WERI-Rb-1 (cell line): ENCODE measurements around the gene OBP2A.

ENCODE experiments used
- DNase-seq: peaks from one replicate; pipeline ENCODE4 v3.0.0-alpha.2; 2020
- H3K27ac ChIP-seq: fragments of 250-450 bp; sonication (Bioruptor Pico); 2 replicates; pipeline ENCODE4 v1.5.1; 2020; ENCODE audit warnings: mild to moderate bottlenecking, moderate library complexity
- H3K27me3 ChIP-seq: fragments of 250-450 bp; sonication (Bioruptor Pico); 2 replicates; pipeline ENCODE4 v1.5.1; 2021; ENCODE audit warnings: mild to moderate bottlenecking, low read depth, moderate library complexity; ENCODE audit not compliant: insufficient read depth, severe bottlenecking
- H3K36me3 ChIP-seq: fragments of 250-450 bp; sonication (Bioruptor Pico); 2 replicates; pipeline ENCODE4 v1.5.1; 2020; ENCODE audit warnings: mild to moderate bottlenecking, moderate library complexity
- H3K4me3 ChIP-seq: 2 replicates; pipeline ENCODE4 v1.5.1; 2011; ENCODE audit warnings: low read depth, mild to moderate bottlenecking, control low read depth, low read length
- H3K9me3 ChIP-seq: fragments of 250-450 bp; sonication (Bioruptor Pico); 2 replicates; pipeline ENCODE4 v1.5.1; 2021; ENCODE audit warnings: mild to moderate bottlenecking, moderate library complexity; ENCODE audit not compliant: severe bottlenecking
- TF ChIP-seq, protein P1 (sequence below): IDR thresholded peaks from 2 replicates; pipeline ENCODE4 v1.5.1; 2011; ENCODE audit warnings: low read depth, mild to moderate bottlenecking, control low read depth, inconsistent platforms, low read length

Gene OBP2A

DNA sequence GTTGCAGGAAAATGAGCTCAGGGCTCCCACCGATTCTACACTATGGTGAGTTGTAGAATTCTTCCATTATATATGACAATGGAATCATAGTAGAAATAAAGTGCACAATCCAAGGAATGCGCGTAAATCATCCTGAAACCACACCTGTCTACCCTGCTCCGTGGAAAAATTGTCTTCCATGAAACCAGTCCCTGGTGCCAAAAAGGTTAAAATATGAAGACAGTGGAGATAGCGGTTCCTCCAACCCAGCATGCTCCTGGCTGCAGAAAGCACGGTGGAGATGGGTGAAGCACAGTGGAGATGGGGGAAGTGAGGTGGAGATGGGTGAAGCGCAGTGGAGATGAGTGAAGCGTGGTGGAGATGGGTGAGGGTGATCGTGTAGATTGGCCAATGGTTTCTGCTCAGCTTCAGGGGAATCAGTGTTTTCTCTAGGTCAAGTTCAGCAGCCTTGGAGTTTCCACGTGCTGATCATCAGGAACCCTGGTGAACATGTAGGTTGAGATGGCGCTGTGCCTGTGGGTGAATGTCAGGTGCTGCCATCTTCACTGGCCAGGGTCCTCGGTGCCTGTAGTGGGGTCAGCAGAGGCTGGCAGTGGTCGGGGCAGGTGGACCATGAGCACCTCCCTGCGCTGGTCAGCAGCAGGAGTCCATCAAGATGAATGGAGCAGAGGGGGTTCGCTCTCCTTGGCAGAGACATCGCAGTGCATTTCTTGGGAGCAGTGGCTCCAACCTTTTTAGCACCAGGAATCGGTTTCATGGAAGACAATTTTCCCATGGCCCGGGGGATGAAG is 35.9 kb downstream of the OBP2A start:
- H3K36me3 ChIP-seq, result no peaks in the 10 kb centered on the region
- H3K9me3 ChIP-seq, result no peaks in the 10 kb centered on the region
- H3K4me3 ChIP-seq, result no peak overlapping the region
- no peaks in the 10 kb centered on the region for H3K27me3 ChIP-seq
- no peak overlapping the region for H3K27ac ChIP-seq
- DNase-seq, result no peak
- TF ChIP-seq, protein P1, sequence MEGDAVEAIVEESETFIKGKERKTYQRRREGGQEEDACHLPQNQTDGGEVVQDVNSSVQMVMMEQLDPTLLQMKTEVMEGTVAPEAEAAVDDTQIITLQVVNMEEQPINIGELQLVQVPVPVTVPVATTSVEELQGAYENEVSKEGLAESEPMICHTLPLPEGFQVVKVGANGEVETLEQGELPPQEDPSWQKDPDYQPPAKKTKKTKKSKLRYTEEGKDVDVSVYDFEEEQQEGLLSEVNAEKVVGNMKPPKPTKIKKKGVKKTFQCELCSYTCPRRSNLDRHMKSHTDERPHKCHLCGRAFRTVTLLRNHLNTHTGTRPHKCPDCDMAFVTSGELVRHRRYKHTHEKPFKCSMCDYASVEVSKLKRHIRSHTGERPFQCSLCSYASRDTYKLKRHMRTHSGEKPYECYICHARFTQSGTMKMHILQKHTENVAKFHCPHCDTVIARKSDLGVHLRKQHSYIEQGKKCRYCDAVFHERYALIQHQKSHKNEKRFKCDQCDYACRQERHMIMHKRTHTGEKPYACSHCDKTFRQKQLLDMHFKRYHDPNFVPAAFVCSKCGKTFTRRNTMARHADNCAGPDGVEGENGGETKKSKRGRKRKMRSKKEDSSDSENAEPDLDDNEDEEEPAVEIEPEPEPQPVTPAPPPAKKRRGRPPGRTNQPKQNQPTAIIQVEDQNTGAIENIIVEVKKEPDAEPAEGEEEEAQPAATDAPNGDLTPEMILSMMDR, result no peak

DNA sequence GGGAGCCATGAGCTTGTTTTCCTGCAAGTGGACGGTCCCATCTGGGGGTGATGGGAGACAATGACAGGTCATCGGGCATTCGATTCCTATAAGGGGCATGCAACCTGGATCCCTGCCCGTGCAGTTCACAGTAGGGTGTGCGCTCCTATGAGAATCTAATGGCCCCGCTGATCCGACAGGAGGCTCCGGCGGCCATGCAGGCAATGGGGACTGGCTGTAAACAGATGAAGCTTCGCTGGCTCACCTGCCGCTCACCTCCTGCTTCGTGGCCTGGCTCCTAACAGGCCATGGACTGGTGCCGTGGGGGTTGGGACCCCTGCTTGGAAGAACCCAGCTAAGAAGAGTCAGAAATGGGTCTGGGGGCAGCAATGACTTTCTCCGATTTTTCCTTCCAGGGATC is 36.6 kb downstream of the OBP2A start:
- H3K36me3 ChIP-seq, result no peaks in the 10 kb centered on the region
- H3K4me3 ChIP-seq, result no peak overlapping the region
- no peaks in the 10 kb centered on the region for H3K9me3 ChIP-seq
- TF ChIP-seq, protein P1, result no peak
- H3K27ac ChIP-seq, result no peak overlapping the region
- DNase-seq, result no peak
- H3K27me3 ChIP-seq, result no peaks in the 10 kb centered on the region

DNA sequence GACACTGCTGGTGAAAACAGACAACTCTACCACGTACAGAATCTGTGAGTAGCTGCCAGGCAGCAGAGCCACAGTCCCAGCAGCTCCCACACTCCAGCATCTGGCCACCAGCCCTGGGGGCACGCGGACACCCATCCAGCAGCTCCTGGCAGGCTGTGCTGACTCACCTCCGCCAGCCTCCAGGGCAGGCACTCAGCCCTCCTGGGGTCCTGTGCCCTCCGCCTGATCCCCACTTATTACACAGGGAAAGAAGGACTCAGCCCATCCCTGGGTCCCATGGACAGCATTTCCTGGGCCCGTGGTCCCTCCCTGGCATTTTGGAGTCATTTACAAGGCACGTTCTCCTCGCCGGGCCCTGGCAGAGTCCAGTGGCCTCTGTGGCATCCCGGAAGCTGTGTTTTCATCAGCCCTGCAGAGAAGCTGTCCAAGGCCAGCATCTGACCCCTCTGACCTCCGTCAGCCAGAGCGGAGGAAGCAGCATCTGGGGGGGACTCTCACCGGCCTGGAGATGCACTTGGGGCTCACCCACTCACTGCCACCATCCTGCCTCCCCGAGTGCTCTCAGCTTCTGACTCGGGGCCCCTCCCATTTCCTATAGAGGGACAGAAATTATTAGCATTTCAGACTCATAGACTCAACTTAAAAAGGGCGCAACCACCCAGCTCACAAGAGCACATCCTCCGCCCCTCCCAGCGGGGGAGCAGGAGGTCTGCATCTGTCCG is 37.2 kb downstream of the OBP2A start:
- no peak for DNase-seq
- TF ChIP-seq, protein P1, result no peak
- H3K27me3 ChIP-seq, result no peaks in the 10 kb centered on the region

DNA sequence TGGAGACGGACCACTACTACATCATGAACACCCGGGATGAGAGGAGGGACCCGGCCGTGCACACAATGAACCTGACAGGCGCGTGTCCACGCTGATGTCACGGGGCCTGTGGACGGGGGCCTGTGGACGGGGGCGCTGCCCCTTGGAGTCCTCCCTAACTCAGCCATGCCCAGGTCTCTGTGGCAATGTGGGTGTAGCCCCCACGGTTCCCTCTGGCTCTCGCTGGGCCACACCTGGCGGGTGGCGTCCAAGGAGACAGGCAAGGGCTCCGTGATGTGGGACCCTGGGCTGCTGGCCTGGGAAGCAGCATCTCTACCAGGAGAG is 37.7 kb downstream of the OBP2A start:
- no peaks in the 10 kb centered on the region for H3K27me3 ChIP-seq
- H3K27ac ChIP-seq, result no peak overlapping the region
- H3K4me3 ChIP-seq, result no peak overlapping the region
- TF ChIP-seq, protein P1, result no peak
- no peak for DNase-seq
- H3K36me3 ChIP-seq, result no peaks in the 10 kb centered on the region
- no peaks in the 10 kb centered on the region for H3K9me3 ChIP-seq

More for the DNA sequence above, 37.2 kb downstream of the OBP2A start:
- Histone ChIP-seq H3K4me3 (no peak overlapping the region), H3K9me3 (no peaks in the 10 kb centered on the region), H3K27ac (no peak overlapping the region), H3K36me3 (no peaks in the 10 kb centered on the region)

DNA sequence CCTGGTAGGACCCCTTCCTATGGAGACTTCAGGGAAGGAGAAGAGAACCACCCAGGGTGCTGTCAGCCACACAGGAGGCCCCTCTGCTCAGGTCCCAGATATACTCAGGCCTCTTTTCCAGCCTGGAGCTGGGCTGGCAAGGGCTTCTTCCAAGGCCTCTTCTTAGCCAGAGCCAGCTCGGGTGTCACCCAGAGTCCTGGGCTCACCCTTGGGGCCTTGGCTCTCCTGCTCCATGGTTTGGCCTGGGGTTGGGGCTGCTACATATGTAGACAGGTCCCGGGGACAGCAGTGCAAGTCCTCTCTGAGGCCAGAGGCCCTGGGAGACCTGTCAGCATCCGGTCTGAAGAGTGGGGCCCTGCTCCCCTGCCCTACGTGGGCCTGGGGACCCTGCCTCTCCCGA is 38.4 kb downstream of the OBP2A start:
- Histone ChIP-seq H3K27ac (no peak overlapping the region), H3K4me3 (no peak overlapping the region), H3K9me3 (no peaks in the 10 kb centered on the region), H3K27me3 (no peaks in the 10 kb centered on the region), H3K36me3 (no peaks in the 10 kb centered on the region)
- TF ChIP-seq, protein P1, result no peak
- DNase-seq, result no peak
